HG03460 (cell line): Measurements from ENCODE around the gene NSG2.
"Not testable (repeated sequence)": the region's sequence is repeated elsewhere in the genome, so short reads cannot be mapped to it uniquely, and the experiment has no call there.

Experiments used
- ATAC-seq: cut with Tn5 transposase; IDR thresholded peaks from one replicate; pipeline ENCODE4 v1.9.1; 2021; ENCODE audit not compliant: unreplicated experiment

Gene NSG2

DNA sequence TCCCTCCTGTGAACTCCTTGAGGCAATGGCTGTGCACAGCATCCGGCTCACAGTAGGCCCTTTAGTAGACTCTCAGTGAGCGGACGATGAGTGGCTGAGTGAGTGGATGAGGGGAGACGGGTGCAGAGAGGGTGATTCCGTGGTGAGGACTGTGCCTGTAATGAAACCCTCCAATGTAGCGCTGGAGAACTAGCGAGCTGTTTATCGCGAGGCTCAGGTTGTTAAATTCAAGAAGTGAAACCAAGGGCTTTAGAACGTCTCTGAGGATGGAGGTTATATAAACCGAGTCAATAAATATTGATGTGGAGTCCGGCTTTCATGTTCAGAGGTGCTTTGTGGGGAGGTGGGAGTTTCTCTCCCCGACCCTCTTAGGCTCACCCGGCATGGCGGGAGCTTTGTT, 53.2 kb downstream of the NSG2 start:
- ATAC-seq: no peak

- no peak for ATAC-seq
These were observed 55.0 kb downstream of the NSG2 start for GRCh38 chr5:174100490-174100889.

- no peak for ATAC-seq
These were observed 55.8 kb downstream of the NSG2 start for GRCh38 chr5:174101195-174101730.

- not testable (repeated sequence) for ATAC-seq
These were observed 57.1 kb downstream of the NSG2 start for GRCh38 chr5:174102574-174102973.

- no peak for ATAC-seq
These were observed 61.6 kb downstream of the NSG2 start for GRCh38 chr5:174106997-174107655.

- ATAC-seq: no peak
These were observed 63.2 kb downstream of the NSG2 start for GRCh38 chr5:174108745-174109144.

- ATAC-seq: no peak
These were observed 64.3 kb downstream of the NSG2 start for GRCh38 chr5:174109698-174110260.

DNA sequence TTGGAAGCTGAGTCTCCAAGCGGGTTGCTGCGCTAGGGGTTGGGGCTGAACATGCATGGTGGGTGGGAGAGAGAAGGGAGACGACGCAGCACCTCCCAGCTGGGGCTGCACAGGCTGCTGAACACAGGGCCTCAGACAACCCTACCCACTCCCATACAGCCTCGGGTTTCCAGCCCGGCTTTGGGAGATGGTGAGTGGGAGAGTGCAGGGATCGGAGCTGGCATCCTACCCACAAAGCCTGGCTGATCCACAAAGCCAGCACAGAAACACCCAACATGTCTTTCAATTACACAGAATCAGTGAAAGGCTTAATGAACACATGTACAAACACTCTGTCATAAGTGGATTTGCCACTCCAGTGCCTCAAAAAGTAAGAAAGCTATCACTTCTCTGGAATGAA, 64.8 kb downstream of the NSG2 start:
- ATAC-seq: no peak

- ATAC-seq: no peak
These were observed 65.9 kb downstream of the NSG2 start for GRCh38 chr5:174111287-174111973.

DNA sequence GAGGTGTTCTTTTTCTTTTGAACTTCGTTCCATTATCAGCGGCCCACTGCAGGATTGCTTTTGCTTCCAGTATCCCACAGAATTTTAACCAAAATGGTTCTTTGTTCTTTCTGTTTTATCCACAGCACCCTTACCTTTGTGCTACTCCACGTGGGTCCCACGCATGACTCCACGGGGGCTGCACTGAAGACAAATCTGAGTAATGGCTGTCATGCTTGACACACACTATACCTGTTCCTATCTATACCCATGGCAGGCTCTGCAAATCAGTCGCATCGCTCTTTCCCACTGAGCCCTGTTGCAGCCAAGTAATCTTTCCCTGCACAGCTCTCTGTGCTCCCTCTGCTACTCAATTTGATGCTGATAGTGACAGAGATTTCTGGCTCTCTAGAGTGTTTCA, 69.7 kb downstream of the NSG2 start:
- ATAC-seq: no peak

DNA sequence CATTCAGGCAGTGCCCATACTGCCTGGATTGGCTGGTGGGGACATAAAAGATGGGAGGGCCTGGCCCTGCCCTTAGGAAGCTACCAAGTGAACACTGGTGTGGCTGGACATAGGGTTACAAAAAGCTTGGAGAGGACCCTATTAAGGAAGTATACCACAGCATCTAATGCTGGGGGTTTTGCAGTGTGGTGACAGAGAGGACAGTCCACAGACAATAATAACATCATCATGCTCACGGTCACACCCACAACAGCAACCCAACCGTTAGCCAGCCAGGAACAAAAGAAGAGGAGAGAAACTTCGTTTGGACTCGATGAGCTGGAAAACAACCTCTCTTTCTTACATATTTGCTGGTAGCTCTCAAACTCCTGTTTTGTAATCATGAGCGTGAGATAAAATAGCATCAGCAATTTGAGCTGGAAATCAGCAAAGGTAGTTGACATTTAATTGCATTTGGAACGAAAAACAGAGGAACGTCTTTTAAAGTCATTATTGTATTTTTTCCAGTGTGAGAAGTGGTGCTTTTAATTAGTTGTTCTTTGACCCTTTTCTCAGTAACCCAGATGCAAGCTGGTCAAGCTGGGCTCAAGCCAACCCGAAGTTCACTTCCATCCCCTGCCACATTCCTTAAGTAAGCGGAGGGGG, 73.4 kb downstream of the NSG2 start:
- ATAC-seq: no peak

DNA sequence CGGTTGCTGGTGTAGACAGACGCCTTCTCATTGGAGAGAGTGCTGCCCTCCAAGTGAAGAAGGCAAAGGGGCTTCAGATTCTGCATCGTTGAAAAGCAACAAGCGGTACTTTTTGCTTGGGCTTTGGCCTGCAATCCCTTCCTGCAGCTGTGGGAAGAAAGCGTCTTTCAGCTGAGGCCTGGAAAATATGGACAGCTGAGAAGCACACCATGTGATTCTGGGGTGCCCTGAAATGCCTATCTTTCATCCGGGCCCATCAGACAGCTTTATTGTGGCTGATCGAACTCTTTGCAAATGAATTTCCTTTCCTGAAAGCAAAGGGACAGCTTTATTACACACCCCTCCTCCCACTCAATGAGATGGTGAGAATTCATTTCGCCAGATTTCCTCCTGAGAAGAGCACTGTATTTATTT, 74.0 kb downstream of the NSG2 start:
- no peak for ATAC-seq

DNA sequence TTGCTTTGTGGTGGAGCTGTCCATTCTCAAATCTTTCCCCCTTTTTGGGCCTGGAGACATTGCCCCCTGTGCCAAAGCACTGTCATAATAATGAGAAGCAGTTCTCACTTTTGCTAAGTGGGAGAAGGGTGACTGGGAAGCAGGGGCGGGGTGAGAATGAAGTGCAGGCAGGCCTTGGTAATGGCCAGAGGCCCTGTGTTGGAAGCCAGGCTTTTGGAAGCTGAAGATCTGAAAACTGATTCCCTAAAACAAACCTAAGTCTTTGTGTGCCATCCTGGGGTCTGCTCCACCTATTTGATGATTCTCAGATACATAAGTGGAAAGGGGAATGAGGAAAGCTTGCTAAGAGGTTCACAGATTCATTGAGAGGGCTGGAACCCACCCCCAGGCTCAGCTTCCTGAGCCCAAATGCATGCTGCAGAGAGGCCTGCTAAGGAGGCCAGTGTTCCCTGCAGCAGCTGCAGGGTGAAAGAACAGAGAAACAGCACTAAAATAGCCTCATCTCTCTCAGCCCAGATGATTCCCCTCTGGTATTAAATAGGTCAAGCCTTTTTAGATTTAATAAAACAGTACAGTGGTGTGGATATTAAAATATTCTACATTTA, 75.0 kb downstream of the NSG2 start:
- ATAC-seq: no peak

GRCh38 chr5:174134545-174134944, 89.0 kb downstream of the NSG2 start:
- ATAC-seq: no peak

DNA sequence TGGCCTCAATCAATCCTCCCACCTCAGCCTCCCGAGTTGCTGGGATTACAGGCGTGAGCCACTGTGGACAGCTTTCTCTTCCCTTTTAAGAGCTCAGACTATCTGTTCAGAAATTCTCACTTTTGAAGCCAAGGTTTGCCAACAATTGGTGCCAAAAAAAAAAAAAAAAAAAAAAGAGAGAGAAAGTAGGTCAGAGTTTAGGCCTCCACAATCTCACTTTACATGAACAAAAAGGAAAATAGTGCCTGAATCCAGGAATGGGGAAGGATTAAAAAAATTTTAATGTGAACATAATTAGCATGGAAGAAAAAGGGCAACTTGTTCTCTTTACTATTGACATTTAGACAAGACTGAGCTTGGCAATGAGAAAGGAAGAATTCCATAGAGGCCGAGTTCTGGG, 94.1 kb downstream of the NSG2 start:
- no peak for ATAC-seq

GRCh38 chr5:174140452-174141020, 95.0 kb downstream of the NSG2 start:
- no peak for ATAC-seq

- ATAC-seq: no peak
These were observed 95.9 kb downstream of the NSG2 start for GRCh38 chr5:174141398-174141797.

- ATAC-seq: no peak
These were observed 99.6 kb downstream of the NSG2 start for GRCh38 chr5:174145091-174145490.

GRCh38 chr5:174145821-174146220, 100.3 kb downstream of the NSG2 start:
- ATAC-seq: no peak

GRCh38 chr5:174146556-174146955, 101.0 kb downstream of the NSG2 start:
- ATAC-seq: no peak

DNA sequence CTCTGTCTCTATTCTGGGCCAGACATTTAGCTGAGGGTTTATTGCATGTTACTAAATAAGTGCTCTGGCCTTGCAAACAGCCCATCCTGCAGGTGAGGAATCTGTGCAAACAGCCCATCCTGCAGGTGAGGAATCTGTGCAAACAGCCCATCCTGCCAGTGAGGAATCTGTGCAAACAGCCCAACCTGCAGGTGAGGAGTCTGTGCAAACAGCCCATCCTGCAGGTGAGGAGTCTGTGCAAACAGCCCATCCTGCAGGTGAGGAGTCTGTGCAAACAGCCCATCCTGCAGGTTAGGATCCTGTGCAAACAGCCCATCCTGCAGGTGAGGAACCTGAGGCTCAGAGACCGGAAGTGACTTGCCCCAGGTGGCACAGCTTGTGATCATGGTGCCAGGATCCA, 101.5 kb downstream of the NSG2 start:
- not testable (repeated sequence) for ATAC-seq
